Caki2 (cell line): ENCODE measurements around the gene HOXD12. TPM values are rescaled to one million over a fixed set of nuclear protein-coding genes. Genes with fewer than 3 reads are reported as not detected.

Source experiments
- DNase-seq: peaks from one replicate; pipeline ENCODE4 v3.0.0-alpha.2; 2015; ENCODE audit warnings: low read depth
- in situ Hi-C: cut with HindIII; loops from 2 replicates; pipeline ENCODE4 v1.10.0; 2016; ENCODE audit warnings: low sequenced_read_pairs, low pct_unique_long_range_greater_than_20kb, mixed read lengths
- total RNA-seq: library from RNA; depleted of rRNA; stranded (reverse); fragments of >200 nt; shearing (Covaris generic); gene quantifications from 2 replicates; pipeline ENCODE4 v1.2.3, GENCODE V29; 2014; ENCODE audit warnings: low replicate concordance; rRNA removed

The HOXD12 gene
- total RNA-seq, 1 experiment from 2014 or later, result not detected

GRCh38 chr2:176150584-176151441 lies 51.2 kb downstream of the HOXD12 start:
- in situ Hi-C loops, result no loop called here

GRCh38 chr2:176151442-176152287 lies 52.1 kb downstream of the HOXD12 start, which contains the start of gene HOXD4:
Gene HOXD4 (plus strand): TSS chr2:176151550. CDS start chr2:176151634, 84 bp downstream.
- in situ Hi-C loops, result no loop called here
- DNase-seq, result no peak

More at GRCh38 chr2:176150584-176151441, 51.2 kb downstream of the HOXD12 start:
- DNase-seq, result no peak

Other genes with a start within 250 kb of the HOXD12 start
- gene LNPK, start 97.5 kb upstream of the HOXD12 start, total RNA-seq, result 7.1 and 24.1 TPM in 2 replicates
- gene EVX2, start 15.8 kb upstream of the HOXD12 start, total RNA-seq, result not detected in 2 replicates
- gene HOXD13, start 7.1 kb upstream of the HOXD12 start, total RNA-seq, result not detected in 2 replicates
- 3.7 TPM in 1 of 2 replicates, not detected in the other for gene HOXD11, start 7.5 kb downstream of the HOXD12 start, total RNA-seq
- 4.3 and 8.8 TPM in 2 replicates for gene HOXD10, start 17.0 kb downstream of the HOXD12 start, total RNA-seq
- 9.5 and 13.4 TPM in 2 replicates for gene HOXD9, start 22.9 kb downstream of the HOXD12 start, total RNA-seq
- gene HOXD8, start 29.9 kb downstream of the HOXD12 start, total RNA-seq, result 20.0 and 22.0 TPM in 2 replicates
- gene HOXD4, start 51.8 kb downstream of the HOXD12 start, total RNA-seq, result 0.17 TPM in 1 of 2 replicates, not detected in the other
- 4.8 and 7.5 TPM in 2 replicates for gene HOXD3, start 57.5 kb downstream of the HOXD12 start, total RNA-seq
- gene HOXD1, start 88.9 kb downstream of the HOXD12 start, total RNA-seq, result 2.4 TPM in 1 of 2 replicates, not detected in the other
- gene MTX2, start 169.6 kb downstream of the HOXD12 start, total RNA-seq, result 60.2 and 69.4 TPM in 2 replicates